ENCODE data around the gene LIPC. TPM values are rescaled to one million over a fixed set of nuclear protein-coding genes. Genes with fewer than 3 reads are reported as not detected.

Gene LIPC
- total and polyA plus RNA-seq, 2 donors (not counting 3 experiments of a cell fraction or from before 2014, with no cell fraction given): not detected

GRCh38 chr15:58553365-58553918 lies 121.7 kb downstream of the LIPC start:
- H3K79me2 ChIP-seq (ENCODE audit: control insufficient read depth, insufficient read depth, low read length): no peaks in the 10 kb centered on the region
- ChIA-PET CTCF (no interaction called here), POLR2A (no interaction called here)
- H3K27me3 ChIP-seq (ENCODE audit: control insufficient read depth in 2 of 2, insufficient read depth in 2 of 2, low read length in 2 of 2): no peaks in the 10 kb centered on the region
- no peaks in the 10 kb centered on the region for H3K9me3 ChIP-seq (replicated peaks; ENCODE audit: control insufficient read depth, insufficient read depth, low read length)
- no peaks in the 10 kb centered on the region for H4K20me1 ChIP-seq (replicated peaks; ENCODE audit: control insufficient read depth, extremely low read depth, insufficient read depth, low read length)
- H3K4me1 ChIP-seq (ENCODE audit: control insufficient read depth, extremely low read depth, insufficient read depth, low read length): peaks cover 12% of the 10 kb centered on the region
- FAIRE-seq: no peak
- DNase-seq (ENCODE audit: low read depth, low spot score): no peak
- intact Hi-C loops (cut with micrococcal nuclease): no loop called here
- no TSS peak for BruUV-seq (replicated peaks)
- no peaks in the 10 kb centered on the region for H3K36me3 ChIP-seq (ENCODE audit: control insufficient read depth in 2 of 2, extremely low read depth in 1 of 2, insufficient read depth in 2 of 2, low read length in 2 of 2)
- no peak overlapping the region for H2AFZ ChIP-seq (ENCODE audit: low read depth, low read length)
- TF ChIP-seq POLR2A (IDR thresholded peaks at IDR 0.05; ENCODE audit: low read depth, low read length) (no peak), EZH2 (IDR thresholded peaks at IDR 0.05; ENCODE audit: borderline replicate concordance, low read depth, low read length, severe bottlenecking) (no peak), CTCF (IDR thresholded peaks at IDR 0.05; ENCODE audit: extremely low read depth in 1 of 2, insufficient read depth in 1 of 2, low read depth in 1 of 2, low read length in 2 of 2) (no peak), MAX (IDR thresholded peaks at IDR 0.05; ENCODE audit: insufficient read depth, insufficient read length) (no peak), JUN (IDR thresholded peaks at IDR 0.05; ENCODE audit: borderline replicate concordance, insufficient read depth, insufficient read length, low read depth) (no peak), GATA2 (IDR thresholded peaks at IDR 0.05; ENCODE audit: insufficient read depth, insufficient read length, low read depth, low read length) (no peak), FOS (IDR thresholded peaks at IDR 0.05; ENCODE audit: borderline replicate concordance, insufficient read depth, low read length) (no peak), POLR2AphosphoS5 (IDR thresholded peaks at IDR 0.05; ENCODE audit: insufficient read depth, low read depth, low read length) (no peak)
- no peaks in the 10 kb centered on the region for H3K9me1 ChIP-seq (replicated peaks; ENCODE audit: control insufficient read depth, extremely low read depth, insufficient read depth, low read length)
- no peak overlapping the region for H3K4me2 ChIP-seq (ENCODE audit: insufficient read depth, low read length)
- dilution Hi-C loops (cut with MboI; ENCODE audit: extremely low pct_ligation_motif_present, low sequenced_read_pairs): no loop called here
- H3K9ac ChIP-seq (replicated peaks; ENCODE audit: extremely low read depth, insufficient read depth, low read length): no peak overlapping the region
- H3K27ac ChIP-seq (ENCODE audit: insufficient read depth, low read depth, low read length): no peak overlapping the region
- no peak overlapping the region for H3K4me3 ChIP-seq (replicated peaks in 1 of 3; ENCODE audit: insufficient read depth in 1 of 3, low read depth in 1 of 3, low read length in 3 of 3)

Measured in endothelial cell of umbilical vein (primary cell).